GM19397 (cell line): ENCODE measurements around the gene UMODL1.
"Not testable (repeated sequence)": the region's sequence is repeated elsewhere in the genome, so short reads cannot be mapped to it uniquely, and the experiment has no call there.

Experiments
- ATAC-seq: cut with Tn5 transposase; IDR thresholded peaks from one replicate; pipeline ENCODE4 v1.9.1; 2021; ENCODE audit warnings: mild to moderate bottlenecking, moderate library complexity; ENCODE audit not compliant: unreplicated experiment

Gene UMODL1

GRCh38 chr21:42077685-42078238, 6.6 kb downstream of the UMODL1 start:
- peak; percentile 90 for ATAC-seq

GRCh38 chr21:42078247-42079007, 7.3 kb downstream of the UMODL1 start:
- not testable (repeated sequence) for ATAC-seq

- no peak for ATAC-seq
Observed at GRCh38 chr21:42079008-42079938, 8.2 kb downstream of the UMODL1 start.

- no peak for ATAC-seq
Observed at GRCh38 chr21:42079939-42080787, 9.0 kb downstream of the UMODL1 start.

GRCh38 chr21:42080788-42081083, 9.6 kb downstream of the UMODL1 start:
- no peak for ATAC-seq

- ATAC-seq: no peak
Observed at GRCh38 chr21:42081138-42081537, 10.0 kb downstream of the UMODL1 start.

GRCh38 chr21:42081931-42082381, 10.8 kb downstream of the UMODL1 start:
- no peak for ATAC-seq

- ATAC-seq: no peak
Observed at GRCh38 chr21:42082501-42083360, 11.6 kb downstream of the UMODL1 start.

GRCh38 chr21:42083361-42083690, 12.2 kb downstream of the UMODL1 start:
- ATAC-seq: no peak

- ATAC-seq: no peak
Observed at GRCh38 chr21:42084079-42084478, 13.0 kb downstream of the UMODL1 start.

GRCh38 chr21:42085246-42086077, 14.3 kb downstream of the UMODL1 start:
- no peak for ATAC-seq

GRCh38 chr21:42086969-42087368, 15.9 kb downstream of the UMODL1 start:
- ATAC-seq: no peak

- no peak for ATAC-seq
Observed at GRCh38 chr21:42088148-42088547, 17.0 kb downstream of the UMODL1 start.

GRCh38 chr21:42088658-42089057, 17.5 kb downstream of the UMODL1 start:
- ATAC-seq: no peak

GRCh38 chr21:42089093-42089631, 18.0 kb downstream of the UMODL1 start:
- ATAC-seq: no peak

- ATAC-seq: no peak
Observed at GRCh38 chr21:42089665-42090310, 18.7 kb downstream of the UMODL1 start.

- no peak for ATAC-seq
Observed at GRCh38 chr21:42091899-42092508, 20.9 kb downstream of the UMODL1 start.

- ATAC-seq: no peak
Observed at GRCh38 chr21:42092771-42093170, 21.7 kb downstream of the UMODL1 start.
